NCI-H2107 treated with DMSO at 0.1 percent for 48 hours (cell line): ENCODE data around the gene MMP24.
"Not testable (repeated sequence)": the region's sequence is repeated elsewhere in the genome, so short reads cannot be mapped to it uniquely, and the experiment has no call there.

Source experiments
- DNase-seq: peaks from one replicate; lab custom pipeline; 2025; ENCODE audit not compliant: unreplicated experiment; lab: John Stamatoyannopoulos, UW

The MMP24 gene

GRCh38 chr20:35215066-35215956 lies 11.2 kb upstream of the MMP24 start:
- no peak for DNase-seq

GRCh38 chr20:35216541-35216940 lies 9.9 kb upstream of the MMP24 start:
- DNase-seq, result no peak

GRCh38 chr20:35223941-35224340 lies 2.5 kb upstream of the MMP24 start:
- DNase-seq, result no peak

GRCh38 chr20:35224536-35224935 lies 2.0 kb upstream of the MMP24 start:
- no peak for DNase-seq

GRCh38 chr20:35225319-35226125 lies 968 bp upstream of the MMP24 start:
- peak; percentile 5 for DNase-seq

GRCh38 chr20:35226884-35227681 lies 593 bp downstream of the MMP24 start:
- no peak for DNase-seq

- no peak for DNase-seq
Observed at GRCh38 chr20:35232575-35232974, 6.1 kb downstream of the MMP24 start.

- DNase-seq, result peak; percentile 39
Observed at GRCh38 chr20:35235881-35236280, 9.4 kb downstream of the MMP24 start.

GRCh38 chr20:35237486-35237885 lies 11.0 kb downstream of the MMP24 start:
- no peak for DNase-seq

GRCh38 chr20:35238170-35238569 lies 11.7 kb downstream of the MMP24 start:
- no peak for DNase-seq

- DNase-seq, result no peak
Observed at GRCh38 chr20:35238735-35239134, 12.2 kb downstream of the MMP24 start.

- no peak for DNase-seq
Observed at GRCh38 chr20:35240083-35240810, 13.8 kb downstream of the MMP24 start.

- DNase-seq, result no peak
Observed at GRCh38 chr20:35240811-35241293, 14.4 kb downstream of the MMP24 start.

GRCh38 chr20:35243317-35243716 lies 16.8 kb downstream of the MMP24 start:
- no peak for DNase-seq

- DNase-seq, result no peak
Observed at GRCh38 chr20:35243986-35244385, 17.5 kb downstream of the MMP24 start.

GRCh38 chr20:35246723-35247122 lies 20.2 kb downstream of the MMP24 start:
- DNase-seq, result no peak

- DNase-seq, result no peak
Observed at GRCh38 chr20:35248641-35249475, 22.4 kb downstream of the MMP24 start.

- DNase-seq, result no peak
Observed at GRCh38 chr20:35251613-35251940, 25.1 kb downstream of the MMP24 start.

GRCh38 chr20:35252037-35252461 lies 25.6 kb downstream of the MMP24 start:
- no peak for DNase-seq

GRCh38 chr20:35252598-35252997 lies 26.1 kb downstream of the MMP24 start:
- DNase-seq, result not testable (repeated sequence)
